Measurements from ENCODE around the gene MFSD11. TPM values are rescaled to one million over a fixed set of nuclear protein-coding genes. Genes with fewer than 3 reads are reported as not detected.
A peak's percentile ranks its signal among the peaks of the same experiment; 100 is the strongest.
"Not testable (repeated sequence)": the region's sequence is repeated elsewhere in the genome, so short reads cannot be mapped to it uniquely, and the experiment has no call there.

Gene MFSD11
- total RNA-seq, 1 experiment from 2014 or later = 34.3 TPM

- no peak overlapping the region for H3K27ac ChIP-seq (ENCODE audit: low read length)
- no peak overlapping the region for H3K9ac ChIP-seq (ENCODE audit: low read length)
- H3K9me2 ChIP-seq (replicated peaks; ENCODE audit: insufficient read depth, low read length) = no peaks in the 10 kb centered on the region
- DNase-seq = no peak
- H3K36me3 ChIP-seq (ENCODE audit: insufficient read depth, low read length) = peaks cover 43% of the 10 kb centered on the region
- no peak overlapping the region for H3K4me3 ChIP-seq (ENCODE audit: low read length)
- H3K27me3 ChIP-seq (ENCODE audit: low read length) = no peaks in the 10 kb centered on the region
- peaks cover 23% of the 10 kb centered on the region for H3K79me2 ChIP-seq (ENCODE audit: low read length)
- no peak overlapping the region for H2AFZ ChIP-seq (ENCODE audit: low read length)
- peaks cover 9% of the 10 kb centered on the region for H3K4me1 ChIP-seq (ENCODE audit: low read length)
- H3K4me2 ChIP-seq (ENCODE audit: low read depth, low read length, poor library complexity, severe bottlenecking) = no peak overlapping the region
- no peaks in the 10 kb centered on the region for H4K20me1 ChIP-seq (ENCODE audit: insufficient read depth, low read depth, low read length)
- H3K9me3 ChIP-seq (ENCODE audit: low read length) = no peaks in the 10 kb centered on the region
Observed at GRCh38 chr17:76720941-76721340, 17.0 kb upstream of the MFSD11 start.

GRCh38 chr17:76721463-76721862, 16.5 kb upstream of the MFSD11 start:
- no peak overlapping the region for H3K4me3 ChIP-seq (ENCODE audit: low read length)
- no peak overlapping the region for H3K4me2 ChIP-seq (ENCODE audit: low read depth, low read length, poor library complexity, severe bottlenecking)
- H3K9me2 ChIP-seq (replicated peaks; ENCODE audit: insufficient read depth, low read length) = no peaks in the 10 kb centered on the region
- no peaks in the 10 kb centered on the region for H3K27me3 ChIP-seq (ENCODE audit: low read length)
- no peak overlapping the region for H3K27ac ChIP-seq (ENCODE audit: low read length)
- H2AFZ ChIP-seq (ENCODE audit: low read length) = no peak overlapping the region
- DNase-seq = no peak
- H3K9ac ChIP-seq (ENCODE audit: low read length) = no peak overlapping the region
- no peaks in the 10 kb centered on the region for H3K9me3 ChIP-seq (ENCODE audit: low read length)
- H3K36me3 ChIP-seq (ENCODE audit: insufficient read depth, low read length) = peaks cover 39% of the 10 kb centered on the region
- H3K4me1 ChIP-seq (ENCODE audit: low read length) = peaks cover 9% of the 10 kb centered on the region
- no peaks in the 10 kb centered on the region for H4K20me1 ChIP-seq (ENCODE audit: insufficient read depth, low read depth, low read length)
- H3K79me2 ChIP-seq (ENCODE audit: low read length) = peaks cover 25% of the 10 kb centered on the region

- no peak for DNase-seq
- Histone ChIP-seq H3K9me3 (ENCODE audit: low read length) (no peaks in the 10 kb centered on the region), H3K9ac (ENCODE audit: low read length) (no peak overlapping the region), H3K4me3 (ENCODE audit: low read length) (no peak overlapping the region), H3K4me1 (ENCODE audit: low read length) (peaks cover 9% of the 10 kb centered on the region), H3K79me2 (ENCODE audit: low read length) (peaks cover 30% of the 10 kb centered on the region), H3K27me3 (ENCODE audit: low read length) (no peaks in the 10 kb centered on the region), H3K4me2 (ENCODE audit: low read depth, low read length, poor library complexity, severe bottlenecking) (no peak overlapping the region), H4K20me1 (ENCODE audit: insufficient read depth, low read depth, low read length) (peaks cover under 1% of the 10 kb centered on the region; the same call in 1 of the 2 replicates), H3K27ac (ENCODE audit: low read length) (no peak overlapping the region), H3K9me2 (replicated peaks; ENCODE audit: insufficient read depth, low read length) (no peaks in the 10 kb centered on the region), H3K36me3 (ENCODE audit: insufficient read depth, low read length) (peaks cover 39% of the 10 kb centered on the region), H2AFZ (ENCODE audit: low read length) (no peak overlapping the region)
Observed at GRCh38 chr17:76722279-76722678, 15.6 kb upstream of the MFSD11 start.

- not testable (repeated sequence) for DNase-seq; H3K9me3 ChIP-seq (ENCODE audit: low read length); H3K27me3 ChIP-seq (ENCODE audit: low read length); H3K4me3 ChIP-seq (ENCODE audit: low read length); H3K9ac ChIP-seq (ENCODE audit: low read length); H3K4me2 ChIP-seq (ENCODE audit: low read depth, low read length, poor library complexity, severe bottlenecking); H3K9me2 ChIP-seq (replicated peaks; ENCODE audit: insufficient read depth, low read length); H4K20me1 ChIP-seq (ENCODE audit: insufficient read depth, low read depth, low read length); H3K27ac ChIP-seq (ENCODE audit: low read length); H2AFZ ChIP-seq (ENCODE audit: low read length)
- Histone ChIP-seq H3K36me3 (ENCODE audit: insufficient read depth, low read length) (peaks cover 39% of the 10 kb centered on the region), H3K79me2 (ENCODE audit: low read length) (peaks cover 37% of the 10 kb centered on the region), H3K4me1 (ENCODE audit: low read length) (peaks cover 16% of the 10 kb centered on the region)
Observed at GRCh38 chr17:76722977-76723376, 14.9 kb upstream of the MFSD11 start.

- no peaks in the 10 kb centered on the region for H3K27me3 ChIP-seq (ENCODE audit: low read length)
- no peaks in the 10 kb centered on the region for H3K9me3 ChIP-seq (ENCODE audit: low read length)
- peaks cover 8% of the 10 kb centered on the region; the same call in 1 of the 2 replicates for H4K20me1 ChIP-seq (ENCODE audit: insufficient read depth, low read depth, low read length)
- H3K4me1 ChIP-seq (ENCODE audit: low read length) = peaks cover 19% of the 10 kb centered on the region
- no peak overlapping the region for H3K4me2 ChIP-seq (ENCODE audit: low read depth, low read length, poor library complexity, severe bottlenecking)
- H3K4me3 ChIP-seq (ENCODE audit: low read length) = no peak overlapping the region
- peaks cover 45% of the 10 kb centered on the region for H3K79me2 ChIP-seq (ENCODE audit: low read length)
- H3K9ac ChIP-seq (ENCODE audit: low read length) = no peak overlapping the region
- H3K36me3 ChIP-seq (ENCODE audit: insufficient read depth, low read length) = peaks cover 32% of the 10 kb centered on the region
- H3K9me2 ChIP-seq (replicated peaks; ENCODE audit: insufficient read depth, low read length) = no peaks in the 10 kb centered on the region
- no peak overlapping the region for H3K27ac ChIP-seq (ENCODE audit: low read length)
- no peak overlapping the region for H2AFZ ChIP-seq (ENCODE audit: low read length)
- DNase-seq = no peak
Observed at GRCh38 chr17:76723812-76724211, 14.1 kb upstream of the MFSD11 start.

- peaks cover 8% of the 10 kb centered on the region; the same call in 1 of the 2 replicates for H4K20me1 ChIP-seq (ENCODE audit: insufficient read depth, low read depth, low read length)
- peak overlapping the region; percentile 97 for H3K4me3 ChIP-seq (ENCODE audit: low read length)
- H3K36me3 ChIP-seq (ENCODE audit: insufficient read depth, low read length) = peaks cover 22% of the 10 kb centered on the region
- H3K4me2 ChIP-seq (ENCODE audit: low read depth, low read length, poor library complexity, severe bottlenecking) = peak overlapping the region; percentile 85
- peaks cover 23% of the 10 kb centered on the region for H3K4me1 ChIP-seq (ENCODE audit: low read length)
- peak overlapping the region; percentile 59 for H3K27ac ChIP-seq (ENCODE audit: low read length)
- H3K9me3 ChIP-seq (ENCODE audit: low read length) = no peaks in the 10 kb centered on the region
- peaks cover 57% of the 10 kb centered on the region for H3K79me2 ChIP-seq (ENCODE audit: low read length)
- no peaks in the 10 kb centered on the region for H3K9me2 ChIP-seq (replicated peaks; ENCODE audit: insufficient read depth, low read length)
- peak; percentile 86 for DNase-seq
- H2AFZ ChIP-seq (ENCODE audit: low read length) = peak overlapping the region; percentile 4
- peak overlapping the region; percentile 83 for H3K9ac ChIP-seq (ENCODE audit: low read length)
- no peaks in the 10 kb centered on the region for H3K27me3 ChIP-seq (ENCODE audit: low read length)
Observed at GRCh38 chr17:76725580-76726230, 12.2 kb upstream of the MFSD11 start.

GRCh38 chr17:76726231-76726775, 11.6 kb upstream of the MFSD11 start, which contains the start of gene JMJD6:
TSS of gene JMJD6 (minus strand) at chr17:76726606. CDS start at chr17:76726475, 131 bp downstream.
- DNase-seq = peak; percentile 97
- Histone ChIP-seq H4K20me1 (ENCODE audit: insufficient read depth, low read depth, low read length) (peaks cover 8% of the 10 kb centered on the region; the same call in 1 of the 2 replicates), H3K9me2 (replicated peaks; ENCODE audit: insufficient read depth, low read length) (no peaks in the 10 kb centered on the region), H3K9ac (ENCODE audit: low read length) (peak within 1 kb of the TSS; percentile 100), H3K27ac (ENCODE audit: low read length) (peak within 1 kb of the TSS; percentile 92), H3K4me2 (ENCODE audit: low read depth, low read length, poor library complexity, severe bottlenecking) (peak within 1 kb of the TSS; percentile 93), H2AFZ (ENCODE audit: low read length) (peak within 1 kb of the TSS; percentile 97), H3K4me1 (ENCODE audit: low read length) (peaks cover 26% of the 10 kb centered on the region), H3K4me3 (ENCODE audit: low read length) (peak within 1 kb of the TSS; percentile 97), H3K36me3 (ENCODE audit: insufficient read depth, low read length) (peaks cover 16% of the 10 kb centered on the region; the same call in 1 of the 2 replicates), H3K27me3 (ENCODE audit: low read length) (no peaks in the 10 kb centered on the region), H3K79me2 (ENCODE audit: low read length) (peaks cover 57% of the 10 kb centered on the region), H3K9me3 (ENCODE audit: low read length) (no peaks in the 10 kb centered on the region)
